GM12878 (cell line): Measurements from ENCODE around the gene RAB44. TPM values are rescaled to one million over a fixed set of nuclear protein-coding genes. Genes with fewer than 3 reads are reported as not detected.
A peak's percentile ranks its signal among the peaks of the same experiment; 100 is the strongest.

Experiments
- CEBPB ChIP-seq, 2 experiments: fragments of 150-350 bp in 1 of 2; IDR thresholded peaks; 2 replicates each; pipeline ENCODE4 v1.6.1; 2012 to 2014; ENCODE audit warnings: low read depth in 2 of 2, low read length in 2 of 2, borderline replicate concordance in 1 of 2, inconsistent platforms in 1 of 2
- EGR1 ChIP-seq, 2 experiments: IDR thresholded peaks; 1 replicate in 1 of 2; 2 replicates in 1 of 2; pipeline ENCODE4 v1.6.1; 2011 to 2012; ENCODE audit warnings: low read depth in 2 of 2, low read length in 2 of 2, borderline replicate concordance in 1 of 2, mild to moderate bottlenecking in 1 of 2, moderate library complexity in 1 of 2
- ELK1 ChIP-seq: IDR thresholded peaks from 2 replicates; pipeline ENCODE4 v1.6.1; 2012; ENCODE audit warnings: low read depth, low read length, improper control_type of control experiment
- FOXM1 ChIP-seq: IDR thresholded peaks from 2 replicates; pipeline ENCODE4 v1.6.1; 2012; ENCODE audit warnings: low read depth, mild to moderate bottlenecking, inconsistent platforms, low read length, moderate library complexity
- IRF3 ChIP-seq: fragments of 450-650 bp; IDR thresholded peaks from 2 replicates; pipeline ENCODE4 v1.6.1; 2014; ENCODE audit warnings: mild to moderate bottlenecking
- JUNB ChIP-seq: IDR thresholded peaks from 2 replicates; pipeline ENCODE4 v1.6.1; 2016; ENCODE audit warnings: antibody characterized with exemption, mild to moderate bottlenecking
- MAX ChIP-seq: IDR thresholded peaks from 2 replicates; pipeline ENCODE4 v1.6.1; 2012; ENCODE audit warnings: low read depth, low read length, improper control_type of control experiment
- MTA3 ChIP-seq: IDR thresholded peaks from 2 replicates; pipeline ENCODE4 v1.6.1; 2012; ENCODE audit warnings: low read length, inconsistent platforms, borderline replicate concordance
- MXI1 ChIP-seq: fragments of 150-350 bp; IDR thresholded peaks from 2 replicates; pipeline ENCODE4 v1.6.1; 2011; ENCODE audit warnings: low read depth, mild to moderate bottlenecking, inconsistent platforms, low read length, improper control_type of control experiment
- MYC ChIP-seq: IDR thresholded peaks from 2 replicates; pipeline ENCODE4 v1.6.1; 2011; ENCODE audit warnings: mild to moderate bottlenecking, low read length, moderate library complexity, inconsistent platforms; ENCODE audit not compliant: insufficient read depth, insufficient replicate concordance, insufficient read length, severe bottlenecking
- NFIC ChIP-seq: IDR thresholded peaks from 2 replicates; pipeline ENCODE4 v1.6.1; 2012; ENCODE audit warnings: low read depth, mild to moderate bottlenecking, inconsistent platforms, low read length, moderate library complexity
- NFYB ChIP-seq: IDR thresholded peaks from 2 replicates; pipeline ENCODE4 v1.6.1; 2011; ENCODE audit warnings: low read depth, mild to moderate bottlenecking, low read length, improper control_type of control experiment, moderate library complexity; ENCODE audit not compliant: insufficient read depth
- NR2C1 ChIP-seq: fragments of 450-650 bp; IDR thresholded peaks from 2 replicates; pipeline ENCODE4 v1.6.1; 2017; ENCODE audit warnings: antibody characterized with exemption, mild to moderate bottlenecking, moderate library complexity
- NR2F1 ChIP-seq: fragments of 450-650 bp; conservative IDR thresholded peaks from 2 replicates; pipeline ENCODE4 v1.6.1; 2017; ENCODE audit warnings: mild to moderate bottlenecking
- PRDM15 ChIP-seq: fragments of 450-650 bp; formaldehyde crosslinking; IDR thresholded peaks from 2 replicates; pipeline ENCODE4 v1.4.0; 2020; ENCODE audit warnings: mild to moderate bottlenecking, moderate library complexity
- RAD21 ChIP-seq: IDR thresholded peaks from 2 replicates; pipeline ENCODE4 v1.6.1; 2011; ENCODE audit warnings: mild to moderate bottlenecking, low read depth, low read length, moderate library complexity; ENCODE audit not compliant: insufficient read depth
- RAD51 ChIP-seq: fragments of 450-650 bp; IDR thresholded peaks from 2 replicates; pipeline ENCODE4 v1.6.1; 2016; ENCODE audit warnings: moderate library complexity, mild to moderate bottlenecking, inconsistent platforms
- RB1 ChIP-seq: fragments of 450-650 bp; formaldehyde crosslinking; IDR thresholded peaks from 2 replicates; pipeline ENCODE4 v1.6.1; 2017; ENCODE audit warnings: mild to moderate bottlenecking, borderline replicate concordance
- SREBF2 ChIP-seq: IDR thresholded peaks from 2 replicates; pipeline ENCODE4 v1.6.1; 2012; ENCODE audit warnings: mild to moderate bottlenecking, low read length
- SRF ChIP-seq, 2 experiments: IDR thresholded peaks; 2 replicates each; pipeline ENCODE4 v1.6.1; 2011; ENCODE audit warnings: low read depth in 2 of 2, low read length in 2 of 2, mild to moderate bottlenecking in 1 of 2, moderate library complexity in 1 of 2
- TCF12 ChIP-seq: IDR thresholded peaks from 2 replicates; pipeline ENCODE4 v1.6.1; 2011; ENCODE audit warnings: low read depth, mild to moderate bottlenecking, low read length
- WRNIP1 ChIP-seq: IDR thresholded peaks from 2 replicates; pipeline ENCODE4 v1.6.1; 2011; ENCODE audit warnings: low read depth, low read length, improper control_type of control experiment, borderline replicate concordance
- ZNF622 ChIP-seq: fragments of 450-650 bp; IDR thresholded peaks from 2 replicates; pipeline ENCODE4 v1.6.1; 2017; ENCODE audit warnings: mild to moderate bottlenecking, inconsistent platforms
- ZSCAN29 ChIP-seq: fragments of 450-650 bp; IDR thresholded peaks from 2 replicates; pipeline ENCODE4 v1.6.1; 2017; ENCODE audit warnings: mild to moderate bottlenecking, moderate library complexity
- polyA plus RNA-seq, 11 experiments: library from polyadenylated mRNA; depleted of rRNA in 4 of 11; unstranded in 6 of 11; stranded (reverse) in 5 of 11; fragments of >200 nt; fragmentation: Nextera tagmentation in 4 of 11; fragmentation: Illumina TruSeq in 1 of 11; extraction: Ambion mirVana in 4 of 11; extraction: Trizol in 1 of 11; gene quantifications; 1 replicate in 1 of 11; 2 replicates in 10 of 11; pipeline versions ENCODE4 v1.2.1 to v1.2.3, GENCODE V29; 2011 to 2016; ENCODE audit warnings: inconsistent platforms in 2 of 11, missing spikeins in 2 of 11, low read depth in 1 of 11
- total RNA-seq, 4 experiments: library from RNA; depleted of rRNA in 3 of 4; stranded (reverse); fragments of >200 nt in 3 of 4; fragmentation: Illumina TruSeq in 1 of 4; extraction: Trizol in 1 of 4; gene quantifications; 2 replicates each; pipeline versions ENCODE4 v1.2.1 to v1.2.3, GENCODE V29; 2013 to 2021

Gene RAB44
- total and polyA plus RNA-seq, 10 of the 15 experiments (the other 5 are each of a cell fraction or from before 2014, with no cell fraction given) = 0.01 to 0.08 (median 0.05) TPM; not detected in 2

- TF ChIP-seq MYC (no peak), ELK1 (no peak), NFYB (no peak), SREBF2 (no peak), NR2C1 (no peak), RAD51 (no peak), RB1 (0 out of 2 replicates have a peak, but pooled peaks have one; percentile 34), CEBPB (IDR thresholded peaks at IDR 0.05; ENCODE audit: borderline replicate concordance in 1 of 2, low read depth in 2 of 2, low read length in 2 of 2) (no peak), SRF (IDR thresholded peaks at IDR 0.05; ENCODE audit: low read depth in 2 of 2, low read length in 2 of 2) (no peak), NFIC (no peak), WRNIP1 (no peak), MAX (no peak), PRDM15 (CRISPR knock-in tag) (no peak), FOXM1 (0 out of 2 replicates have a peak, but pooled peaks have one; percentile 7), RAD21 (no peak), ZNF622 (no peak), NR2F1 (peak; percentile 40), JUNB (no peak; the same call in 1 of the 2 replicates), MTA3 (no peak), ZSCAN29 (no peak), EGR1 (IDR thresholded peaks at IDR 0.05; ENCODE audit: borderline replicate concordance in 1 of 2, low read depth in 2 of 2, low read length in 2 of 2) (peak in 1 of 2 experiments; percentile 41; a peak in 1 of 3 replicates), TCF12 (no peak), IRF3 (no peak), MXI1 (no peak)
Measured at GRCh38 chr6:36755435-36756348, 58.1 kb downstream of the RAB44 start (continued).
